H1 (cell line): ENCODE results near the gene MARCHF3. TPM values are rescaled to one million over a fixed set of nuclear protein-coding genes. Genes with fewer than 3 reads are reported as not detected.

ENCODE experiments used
- CTCF ChIA-PET: fragments of 300-600 bp; sonication (Branson Sonifier 250); formaldehyde crosslinking; loops from one replicate; lab custom pipeline; 2021; ENCODE audit not compliant: partially characterized antibody; lab: Charles Lee
- POLR2A ChIA-PET: fragments of 300-600 bp; sonication (Branson Sonifier 250); formaldehyde crosslinking; loops from one replicate; lab custom pipeline; 2021; ENCODE audit warnings: inconsistent platforms; ENCODE audit not compliant: partially characterized antibody; lab: Charles Lee
- DNase-seq, 2 experiments: peaks; one replicate each; pipeline versions ENCODE4 v3.0.0 to v3.0.0-alpha.2; 2010 to 2022; ENCODE audit warnings: low spot score in 2 of 2, low read depth in 1 of 2, mixed read lengths in 1 of 2
- FAIRE-seq: peaks from 2 replicates; lab custom pipeline; 2011; peaks lifted over from hg19 to GRCh38; lab: Jason Lieb, UNC
- H2AFZ ChIP-seq: 2 replicates; pipeline ENCODE4 v1.8.1; 2012; ENCODE audit warnings: low read length, inconsistent platforms
- H2AK5ac ChIP-seq: 2 replicates; pipeline ENCODE4 v1.6.1; 2013; ENCODE audit warnings: low read depth, low read length
- H2BK120ac ChIP-seq: replicated peaks from 2 replicates; pipeline ENCODE3; 2013; ENCODE audit warnings: low read depth, low read length, inconsistent platforms
- H2BK12ac ChIP-seq: 2 replicates; pipeline ENCODE4 v1.6.1; 2013; ENCODE audit warnings: low read depth, low read length
- H2BK15ac ChIP-seq: 2 replicates; pipeline ENCODE4 v1.6.1; 2013; ENCODE audit warnings: low read length
- H2BK20ac ChIP-seq: 2 replicates; pipeline ENCODE4 v1.6.1; 2013; ENCODE audit warnings: low read length
- H2BK5ac ChIP-seq: 2 replicates; pipeline ENCODE4 v1.6.1; 2013; ENCODE audit warnings: low read depth, low read length
- H3K14ac ChIP-seq: 2 replicates; pipeline ENCODE4 v1.6.1; 2013; ENCODE audit warnings: inconsistent platforms; ENCODE audit not compliant: insufficient read length
- H3K18ac ChIP-seq: 2 replicates; pipeline ENCODE4 v1.6.1; 2013; ENCODE audit warnings: low read length; ENCODE audit errors: extremely low read depth
- H3K23ac ChIP-seq: 2 replicates; pipeline ENCODE4 v1.6.1; 2013; ENCODE audit warnings: inconsistent platforms; ENCODE audit not compliant: insufficient read length
- H3K23me2 ChIP-seq: 2 replicates; pipeline ENCODE4 v1.6.1; 2013; ENCODE audit warnings: low read depth, low read length
- H3K27ac ChIP-seq: 2 replicates; pipeline ENCODE4 v1.6.1; 2011; ENCODE audit warnings: low read depth, low read length, inconsistent platforms
- H3K27me3 ChIP-seq, 4 experiments: replicated peaks in 1 of 4; 1 replicate in 1 of 4; 2 replicates in 3 of 4; pipeline versions ENCODE4 v1.6.1 to v1.8.1; 2011 to 2013; ENCODE audit warnings: low read length in 3 of 4, mild to moderate bottlenecking in 3 of 4, inconsistent platforms in 2 of 4, mixed read lengths in 2 of 4, moderate library complexity in 1 of 4; ENCODE audit not compliant: control insufficient read depth in 3 of 4, insufficient read depth in 3 of 4; ENCODE audit errors: extremely low read depth in 1 of 4
- H3K36me3 ChIP-seq, 4 experiments: 2 replicates each; pipeline versions ENCODE4 v1.6.1 to v1.8.1; 2011 to 2013; ENCODE audit warnings: mild to moderate bottlenecking in 4 of 4, low read length in 3 of 4, moderate library complexity in 2 of 4, control low read depth in 1 of 4, inconsistent platforms in 1 of 4; ENCODE audit not compliant: insufficient read depth in 4 of 4, control insufficient read depth in 2 of 4
- H3K4ac ChIP-seq: replicated peaks from 2 replicates; pipeline ENCODE3; 2013; ENCODE audit warnings: low read length, low read depth, mixed read lengths, inconsistent platforms; ENCODE audit not compliant: insufficient read length
- H3K4me1 ChIP-seq, 4 experiments: replicated peaks in 1 of 4; 1 replicate in 1 of 4; 2 replicates in 3 of 4; pipeline versions ENCODE4 v1.6.1 to v1.8.1; 2011 to 2013; ENCODE audit warnings: low read length in 3 of 4, inconsistent platforms in 2 of 4, mixed read lengths in 1 of 4; ENCODE audit not compliant: insufficient read depth in 4 of 4, control insufficient read depth in 3 of 4
- H3K4me2 ChIP-seq, 2 experiments: 2 replicates each; pipeline versions ENCODE4 v1.6.1 to v1.8.1; 2011 to 2013; ENCODE audit warnings: low read depth in 2 of 2, low read length in 2 of 2, control low read depth in 1 of 2, inconsistent platforms in 1 of 2, mild to moderate bottlenecking in 1 of 2; ENCODE audit not compliant: insufficient read depth in 1 of 2
- H3K4me3 ChIP-seq, 4 experiments: fragments of 200-600, 300-600 bp in 1 of 4; sonication (generic), shearing (Covaris generic), sonication (Bioruptor Twin) in 1 of 4; 2 replicates each; pipeline versions ENCODE4 v1.5.1 to v1.8.1; 2011 to 2016; ENCODE audit warnings: low read length in 4 of 4, low read depth in 3 of 4, control low read depth in 2 of 4, inconsistent platforms in 2 of 4, mild to moderate bottlenecking in 2 of 4, mixed read lengths in 1 of 4, moderate library complexity in 1 of 4; ENCODE audit not compliant: insufficient read depth in 2 of 4; ENCODE audit errors: extremely low read depth in 1 of 4
- H3K56ac ChIP-seq: replicated peaks from 2 replicates; pipeline ENCODE3; 2013; ENCODE audit warnings: low read depth, mild to moderate bottlenecking, mixed read lengths, low read length, inconsistent platforms; ENCODE audit not compliant: insufficient read length
- H3K79me1 ChIP-seq: 2 replicates; pipeline ENCODE4 v1.6.1; 2013; ENCODE audit warnings: low read depth, low read length, control low read depth
- H3K79me2 ChIP-seq, 2 experiments: 2 replicates each; pipeline versions ENCODE4 v1.6.1 to v1.8.1; 2012 to 2013; ENCODE audit warnings: low read length in 2 of 2, mild to moderate bottlenecking in 2 of 2, inconsistent platforms in 1 of 2; ENCODE audit not compliant: insufficient read depth in 2 of 2, control insufficient read depth in 1 of 2
- H3K9ac ChIP-seq, 4 experiments: replicated peaks in 1 of 4; 1 replicate in 1 of 4; 2 replicates in 3 of 4; pipeline versions ENCODE4 v1.6.1 to v1.8.1; 2011 to 2013; ENCODE audit warnings: low read depth in 3 of 4, low read length in 3 of 4, control low read depth in 2 of 4, mild to moderate bottlenecking in 2 of 4, moderate library complexity in 2 of 4, inconsistent platforms in 1 of 4; ENCODE audit errors: extremely low read depth in 1 of 4
- H3K9me3 ChIP-seq, 2 experiments: 2 replicates each; pipeline versions ENCODE4 v1.6.1 to v1.8.1; 2012 to 2013; ENCODE audit warnings: mild to moderate bottlenecking in 2 of 2, moderate library complexity in 2 of 2, control low read depth in 1 of 2, inconsistent platforms in 1 of 2, low read depth in 1 of 2, low read length in 1 of 2, mixed read lengths in 1 of 2; ENCODE audit not compliant: insufficient read depth in 2 of 2
- H4K20me1 ChIP-seq, 2 experiments: replicated peaks in 1 of 2; 2 replicates each; pipeline versions ENCODE3 to v1.8.1; 2011 to 2013; ENCODE audit warnings: inconsistent platforms in 2 of 2, low read length in 2 of 2, mild to moderate bottlenecking in 1 of 2; ENCODE audit not compliant: insufficient read depth in 2 of 2, control insufficient read depth in 1 of 2
- H4K5ac ChIP-seq: 2 replicates; pipeline ENCODE4 v1.6.1; 2013; ENCODE audit warnings: low read length, low read depth, mixed read lengths, inconsistent platforms; ENCODE audit not compliant: insufficient read length
- H4K8ac ChIP-seq: 2 replicates; pipeline ENCODE4 v1.8.0; 2013; ENCODE audit warnings: mild to moderate bottlenecking, moderate library complexity, low read length, inconsistent platforms; ENCODE audit not compliant: insufficient read depth; ENCODE audit errors: extremely low read depth
- H4K91ac ChIP-seq: replicated peaks from 2 replicates; pipeline ENCODE3; 2013; ENCODE audit warnings: low read length, mixed read lengths, inconsistent platforms; ENCODE audit not compliant: insufficient read length
- ASH2L ChIP-seq: fragments of 200-600, 300-600 bp; sonication (generic); IDR thresholded peaks from one replicate; pipeline ENCODE4 v1.7.1; 2017; ENCODE audit warnings: low read length
- CBX5 ChIP-seq: fragments of 300-800, 300-1000 bp; sonication (generic); IDR thresholded peaks from 2 replicates; pipeline ENCODE4 v1.7.1; 2016; ENCODE audit warnings: antibody characterized with exemption, low read length, low read depth
- CBX8 ChIP-seq: fragments of 300-800, 300-1000 bp; sonication (generic); IDR thresholded peaks from 2 replicates; pipeline ENCODE4 v1.7.1; 2016; ENCODE audit warnings: low read depth, low read length, borderline replicate concordance
- CTBP2 ChIP-seq: IDR thresholded peaks from 2 replicates; pipeline ENCODE4 v1.7.0; 2011; ENCODE audit warnings: borderline replicate concordance, mild to moderate bottlenecking, moderate library complexity, mixed read lengths, low read length; ENCODE audit not compliant: insufficient read depth, insufficient read length
- HDAC2 ChIP-seq, 2 experiments: fragments of 300-600 bp in 1 of 2; sonication (generic) in 1 of 2; IDR thresholded peaks; 2 replicates each; pipeline ENCODE4 v1.6.1; 2011 to 2012; ENCODE audit warnings: low read depth in 2 of 2, low read length in 2 of 2, mild to moderate bottlenecking in 2 of 2, moderate library complexity in 2 of 2, borderline replicate concordance in 1 of 2, inconsistent platforms in 1 of 2
- MAFK ChIP-seq: IDR thresholded peaks from 2 replicates; pipeline ENCODE4 v1.6.1; 2012; ENCODE audit warnings: low read depth, mild to moderate bottlenecking, improper control_type of control experiment, low read length
- NRF1 ChIP-seq: IDR thresholded peaks from 2 replicates; pipeline ENCODE4 v1.6.1; 2011; ENCODE audit warnings: mild to moderate bottlenecking, low read depth, low read length, improper control_type of control experiment
- PHF8 ChIP-seq: fragments of 200-600 bp; sonication (generic); conservative IDR thresholded peaks from 2 replicates; pipeline ENCODE4 v1.7.1; 2012; ENCODE audit warnings: low read depth, mild to moderate bottlenecking, inconsistent platforms, low read length, moderate library complexity
- POLR2A ChIP-seq, 2 experiments: IDR thresholded peaks; 1 replicate in 1 of 2; 2 replicates in 1 of 2; pipeline ENCODE4 v1.6.1; 2011; ENCODE audit warnings: low read depth in 2 of 2, low read length in 2 of 2, mild to moderate bottlenecking in 2 of 2; ENCODE audit errors: control extremely low read depth in 1 of 2
- POU5F1 ChIP-seq: IDR thresholded peaks from 2 replicates; pipeline ENCODE4 v1.6.1; 2011; ENCODE audit warnings: low read depth, mild to moderate bottlenecking, low read length, moderate library complexity
- RFX5 ChIP-seq: IDR thresholded peaks from 2 replicates; pipeline ENCODE4 v1.6.1; 2011; ENCODE audit warnings: low read depth, low read length, improper control_type of control experiment, borderline replicate concordance
- RXRA ChIP-seq: IDR thresholded peaks from 2 replicates; pipeline ENCODE4 v1.6.1; 2011; ENCODE audit warnings: low read depth, mild to moderate bottlenecking, low read length, moderate library complexity; ENCODE audit not compliant: insufficient read depth
- SRF ChIP-seq: IDR thresholded peaks from 2 replicates; pipeline ENCODE4 v1.6.1; 2011; ENCODE audit warnings: mild to moderate bottlenecking, low read depth, low read length, moderate library complexity
- TAF1 ChIP-seq: IDR thresholded peaks from 2 replicates; pipeline ENCODE4 v1.6.1; 2011; ENCODE audit warnings: mild to moderate bottlenecking, low read depth, low read length
- TCF12 ChIP-seq: IDR thresholded peaks from 2 replicates; pipeline ENCODE4 v1.6.1; 2011; ENCODE audit warnings: low read depth, mild to moderate bottlenecking, low read length
- WGBS, 2 experiments: shearing (Covaris generic) in 1 of 2; methylation state at CpG; one replicate each; pipeline versions ENCODE4 v1.1.6 to v1.1.7; 2013 to 2015; ENCODE audit warnings: low lambda C conversion rate in 2 of 2, mixed read lengths in 2 of 2, inconsistent platforms in 1 of 2, low coverage in 1 of 2, missing lambda C conversion rate in 1 of 2; ENCODE audit not compliant: insufficient replicate concordance in 2 of 2, insufficient coverage in 1 of 2, insufficient read length in 1 of 2; ENCODE audit errors: extremely low coverage in 1 of 2, missing lambda C conversion rate in 1 of 2; 5-methylcytosine and 5-hydroxymethylcytosine counted together
- polyA plus RNA-seq, 7 experiments: library from polyadenylated mRNA; depleted of rRNA in 3 of 7; stranded (reverse) in 5 of 7; unstranded in 2 of 7; fragments of >200 nt in 5 of 7; fragments of 200-250 nt in 2 of 7; gene quantifications; 1 replicate in 5 of 7; 2 replicates in 1 of 7; 4 replicates in 1 of 7; pipeline versions ENCODE4 v1.2.1 to v1.2.3, GENCODE V29; 2011 to 2013; ENCODE audit warnings: missing spikeins in 2 of 7, mixed read lengths in 2 of 7
- total RNA-seq: library from RNA; stranded (reverse); fragmentation: NEBNext Ultra II Directional; extraction: Animal tissue kit (Norgen Biotek cat#: 25700); gene quantifications from 2 replicates; pipeline ENCODE4 v1.2.1, GENCODE V29; 2021

MARCHF3 gene
- total and polyA plus RNA-seq, 2 of the 8 experiments (the other 6 are each of a cell fraction or from before 2014, with no cell fraction given), result 12.0 to 16.9 TPM

GRCh38 chr5:126978258-126978657 lies 52.1 kb downstream of the MARCHF3 start:
- Histone ChIP-seq H3K27me3 (no peaks in the 10 kb centered on the region), H3K4me2 (no peak overlapping the region), H3K27ac (no peak overlapping the region), H4K8ac (no peak overlapping the region), H2BK12ac (no peak overlapping the region), H2BK15ac (no peak overlapping the region), H2BK20ac (no peak overlapping the region), H4K5ac (no peak overlapping the region), H2BK5ac (no peak overlapping the region), H2AFZ (no peak overlapping the region), H4K91ac (no peak overlapping the region), H4K20me1 (no peaks in the 10 kb centered on the region), H2AK5ac (no peak overlapping the region), H3K23me2 (no peaks in the 10 kb centered on the region), H3K9ac (no peak overlapping the region), H3K79me1 (no peaks in the 10 kb centered on the region), H3K4ac (no peak overlapping the region), H3K23ac (no peak overlapping the region), H3K14ac (no peak overlapping the region), H3K79me2 (no peaks in the 10 kb centered on the region), H3K9me3 (no peaks in the 10 kb centered on the region), H3K4me1 (peaks cover 0 to 5% (median 3%) of the 10 kb centered on the region in 4 experiments; a peak in 4 of 7 replicates), H2BK120ac (no peak overlapping the region), H3K4me3 (no peak overlapping the region), H3K36me3 (no peaks in the 10 kb centered on the region), H3K56ac (no peak overlapping the region), H3K18ac (no peak overlapping the region)
- DNase-seq, result no peak
- CTCF ChIA-PET, result no interaction called here
- WGBS, 2 experiments, result 77% methylated on average over 4 of the region's 4 CpGs; no CpG with 5 or more reads in 1 of the 2 experiments
- no peak for FAIRE-seq
- POLR2A ChIA-PET, result no interaction called here
- TF ChIP-seq TCF12 (no peak), POLR2A (IDR thresholded peaks at IDR 0.05; ENCODE audit: control extremely low read depth in 1 of 2, low read depth in 2 of 2, low read length in 2 of 2) (no peak), RFX5 (no peak), ASH2L (no peak), POU5F1 (no peak), CBX8 (no peak), MAFK (no peak), SRF (no peak), NRF1 (no peak), TAF1 (no peak), CBX5 (no peak), PHF8 (no peak), HDAC2 (IDR thresholded peaks at IDR 0.05; ENCODE audit: borderline replicate concordance in 1 of 2, low read depth in 2 of 2, low read length in 2 of 2) (no peak), RXRA (no peak), CTBP2 (no peak)
